Type B pancreatic cell (in vitro differentiated cells): ENCODE data around the gene SCYGR2. TPM values are rescaled to one million over a fixed set of nuclear protein-coding genes. Genes with fewer than 3 reads are reported as not detected.

Experiments used
- DNase-seq: peaks from one replicate; pipeline ENCODE4 v3.0.0; 2021; ENCODE audit warnings: mixed read lengths; ENCODE audit not compliant: unreplicated experiment; ENCODE audit errors: extremely low spot score
- H3K27ac Mint-ChIP-seq: 2 replicates; pipeline ENCODE4 v1.8.0; 2021; ENCODE audit warnings: mild to moderate bottlenecking, mixed read lengths
- H3K27me3 Mint-ChIP-seq: 2 replicates; pipeline ENCODE4 v1.8.0; 2021; ENCODE audit warnings: mixed read lengths
- H3K36me3 Mint-ChIP-seq: 2 replicates; pipeline ENCODE4 v1.8.0; 2021; ENCODE audit warnings: mixed read lengths
- H3K4me1 Mint-ChIP-seq: one replicate; pipeline ENCODE4 v1.8.0; 2021; ENCODE audit warnings: mixed read lengths; ENCODE audit not compliant: unreplicated experiment
- H3K4me3 Mint-ChIP-seq: 2 replicates; pipeline ENCODE4 v1.8.0; 2021; ENCODE audit warnings: mild to moderate bottlenecking, mixed read lengths
- H3K9me3 Mint-ChIP-seq: 2 replicates; pipeline ENCODE4 v1.8.0; 2021; ENCODE audit warnings: mixed read lengths
- total RNA-seq: library from RNA; stranded (reverse); gene quantifications from 2 replicates; pipeline ENCODE4 v1.2.1, GENCODE V29; 2021; ENCODE audit warnings: low replicate concordance
- TF ChIP-seq, protein P1 (sequence below): fragments of 200-600 bp; sonication (generic); conservative IDR thresholded peaks from 2 replicates; pipeline ENCODE4 v1.5.0; 2021; ENCODE audit warnings: antibody characterized with exemption, mild to moderate bottlenecking

Gene SCYGR2
- total RNA-seq, 1 donor from 2014 or later = not detected

DNA sequence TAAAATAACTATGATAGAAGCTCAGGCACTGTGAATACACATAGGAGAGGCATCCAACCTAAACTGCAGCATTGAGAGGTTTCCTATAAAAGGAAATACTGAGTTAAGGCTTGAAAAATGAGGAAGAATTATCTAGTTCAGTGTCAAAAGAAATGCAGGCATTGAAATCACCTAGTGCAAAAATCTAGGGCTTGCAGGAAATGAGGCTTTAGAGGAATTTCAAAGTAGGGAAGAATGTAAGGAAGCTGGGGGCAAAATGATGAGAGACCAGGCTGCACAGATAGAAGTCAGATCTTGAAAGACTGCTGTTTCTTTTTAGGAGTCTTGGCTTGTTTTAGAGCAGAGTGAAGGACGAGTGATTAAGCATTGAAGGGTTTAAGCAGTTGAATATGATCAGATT is 28.1 kb upstream of the SCYGR2 start:
- no peaks in the 10 kb centered on the region for H3K36me3 Mint-ChIP-seq
- H3K4me3 Mint-ChIP-seq = no peak overlapping the region
- no peaks in the 10 kb centered on the region for H3K27me3 Mint-ChIP-seq
- no peaks in the 10 kb centered on the region for H3K4me1 Mint-ChIP-seq
- H3K27ac Mint-ChIP-seq = no peak overlapping the region
- TF ChIP-seq, protein P1, sequence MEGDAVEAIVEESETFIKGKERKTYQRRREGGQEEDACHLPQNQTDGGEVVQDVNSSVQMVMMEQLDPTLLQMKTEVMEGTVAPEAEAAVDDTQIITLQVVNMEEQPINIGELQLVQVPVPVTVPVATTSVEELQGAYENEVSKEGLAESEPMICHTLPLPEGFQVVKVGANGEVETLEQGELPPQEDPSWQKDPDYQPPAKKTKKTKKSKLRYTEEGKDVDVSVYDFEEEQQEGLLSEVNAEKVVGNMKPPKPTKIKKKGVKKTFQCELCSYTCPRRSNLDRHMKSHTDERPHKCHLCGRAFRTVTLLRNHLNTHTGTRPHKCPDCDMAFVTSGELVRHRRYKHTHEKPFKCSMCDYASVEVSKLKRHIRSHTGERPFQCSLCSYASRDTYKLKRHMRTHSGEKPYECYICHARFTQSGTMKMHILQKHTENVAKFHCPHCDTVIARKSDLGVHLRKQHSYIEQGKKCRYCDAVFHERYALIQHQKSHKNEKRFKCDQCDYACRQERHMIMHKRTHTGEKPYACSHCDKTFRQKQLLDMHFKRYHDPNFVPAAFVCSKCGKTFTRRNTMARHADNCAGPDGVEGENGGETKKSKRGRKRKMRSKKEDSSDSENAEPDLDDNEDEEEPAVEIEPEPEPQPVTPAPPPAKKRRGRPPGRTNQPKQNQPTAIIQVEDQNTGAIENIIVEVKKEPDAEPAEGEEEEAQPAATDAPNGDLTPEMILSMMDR = no peak
- no peaks in the 10 kb centered on the region for H3K9me3 Mint-ChIP-seq
- DNase-seq = no peak

DNA sequence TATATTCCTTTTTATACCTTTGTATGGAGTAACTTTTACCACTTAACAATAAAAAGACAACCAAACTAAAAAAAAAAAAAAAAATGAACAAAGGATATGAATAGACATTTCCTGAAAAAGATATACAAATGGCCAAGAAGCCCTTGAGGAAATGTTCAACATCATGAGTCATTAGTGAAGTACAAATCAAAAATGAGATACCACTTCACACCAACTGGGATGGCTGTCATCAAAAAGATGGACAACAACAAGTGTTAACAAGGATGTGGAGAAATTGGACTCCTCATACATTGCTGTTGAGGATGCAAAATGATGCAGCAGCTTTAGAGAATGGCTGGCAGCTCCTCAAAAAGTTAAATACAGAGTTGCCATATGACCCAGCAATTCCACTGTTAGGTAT is 22.6 kb upstream of the SCYGR2 start:
- no peak for DNase-seq
- Mint-ChIP-seq H3K4me3 (no peak overlapping the region), H3K4me1 (no peaks in the 10 kb centered on the region), H3K27ac (no peak overlapping the region), H3K9me3 (no peaks in the 10 kb centered on the region), H3K36me3 (no peaks in the 10 kb centered on the region), H3K27me3 (peaks cover under 1% of the 10 kb centered on the region)
- TF ChIP-seq, protein P1 = no peak

DNA sequence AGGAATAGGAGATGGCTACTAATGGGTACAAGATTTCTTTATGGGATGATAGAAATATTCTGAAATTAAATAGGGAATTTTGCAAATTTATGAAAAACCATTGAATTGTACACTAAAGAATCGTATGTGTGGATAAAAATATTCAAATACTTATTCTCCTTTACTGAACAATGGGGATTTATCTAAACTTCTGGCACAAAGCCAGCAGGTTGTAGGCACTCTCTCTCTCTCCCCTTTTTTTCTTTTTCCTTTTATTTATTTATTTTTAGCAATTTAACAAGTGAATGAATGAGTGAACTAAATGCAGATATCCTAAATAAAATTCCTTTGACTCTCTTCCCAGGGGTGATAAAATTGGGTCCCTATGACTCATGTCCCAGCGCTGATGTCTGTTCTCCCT is 21.9 kb upstream of the SCYGR2 start:
- Mint-ChIP-seq H3K9me3 (no peaks in the 10 kb centered on the region), H3K36me3 (no peaks in the 10 kb centered on the region), H3K27me3 (peaks cover 3% of the 10 kb centered on the region), H3K4me1 (no peaks in the 10 kb centered on the region), H3K27ac (no peak overlapping the region), H3K4me3 (no peak overlapping the region)
- DNase-seq = no peak
- TF ChIP-seq, protein P1 = no peak

DNA sequence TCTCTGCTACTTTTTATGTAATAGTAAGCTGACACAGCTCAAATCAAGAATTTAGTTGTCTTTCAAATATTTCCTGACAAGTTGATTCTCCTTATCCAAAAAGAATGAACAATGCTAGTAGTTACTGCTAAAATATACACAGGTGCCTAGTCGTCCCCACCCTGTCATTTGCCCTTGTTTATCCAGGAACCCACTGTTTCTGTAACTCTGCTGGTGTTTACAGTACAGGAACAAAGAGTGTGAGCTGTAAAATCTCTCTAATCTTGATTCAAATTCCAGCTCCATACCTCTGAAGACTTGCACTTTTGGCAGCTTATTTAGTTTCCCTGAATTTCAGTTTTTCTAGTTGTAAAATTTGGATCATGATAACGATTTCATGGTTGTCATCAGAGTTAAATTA is 21.1 kb upstream of the SCYGR2 start:
- TF ChIP-seq, protein P1 = no peak
- Mint-ChIP-seq H3K9me3 (peaks cover 4% of the 10 kb centered on the region), H3K36me3 (no peaks in the 10 kb centered on the region), H3K27ac (no peak overlapping the region), H3K4me1 (no peaks in the 10 kb centered on the region), H3K27me3 (peaks cover 3% of the 10 kb centered on the region), H3K4me3 (no peak overlapping the region)
- no peak for DNase-seq

DNA sequence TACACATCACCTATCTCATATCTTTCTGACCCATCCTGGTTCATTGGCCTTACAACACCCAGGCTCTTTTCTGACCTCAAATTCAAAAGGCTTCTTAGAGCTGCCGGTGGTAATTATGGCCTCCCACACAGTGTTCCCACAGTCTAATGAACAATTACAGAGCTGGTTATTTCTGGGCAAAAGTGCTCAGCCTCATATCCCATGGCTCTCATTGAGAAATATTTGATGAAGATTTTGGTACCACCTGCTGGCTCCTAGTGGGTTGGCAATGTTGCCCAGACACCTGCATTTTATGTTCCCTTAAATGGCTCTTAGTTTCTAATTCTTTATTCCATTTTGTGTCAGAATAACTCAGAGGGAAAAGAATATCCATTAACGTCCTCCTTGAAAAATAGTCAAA is 20.1 kb upstream of the SCYGR2 start:
- Mint-ChIP-seq H3K9me3 (peaks cover 7% of the 10 kb centered on the region), H3K4me1 (no peaks in the 10 kb centered on the region), H3K27me3 (peaks cover 3% of the 10 kb centered on the region), H3K4me3 (no peak overlapping the region), H3K27ac (no peak overlapping the region), H3K36me3 (no peaks in the 10 kb centered on the region)
- TF ChIP-seq, protein P1 = no peak
- DNase-seq = no peak

DNA sequence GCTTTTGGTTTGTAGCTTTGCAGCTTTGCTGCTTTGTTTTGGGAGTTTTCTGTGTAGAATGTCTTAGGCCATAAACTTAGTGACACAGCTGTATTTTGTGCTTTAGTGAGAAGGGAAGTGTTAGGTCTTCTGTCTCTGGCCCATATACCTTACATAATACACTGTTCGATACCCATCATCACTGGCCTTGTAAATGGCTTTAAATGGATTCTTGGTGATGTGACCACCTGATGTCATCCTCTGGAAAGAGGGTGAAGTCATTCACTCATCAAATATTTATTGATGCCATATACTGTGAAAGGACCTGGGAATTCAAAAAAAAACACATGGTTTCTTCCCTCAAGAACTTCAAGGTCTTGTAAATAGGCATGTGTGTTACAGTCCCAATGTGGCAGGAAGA is 18.9 kb upstream of the SCYGR2 start:
- Mint-ChIP-seq H3K27me3 (peaks cover 3% of the 10 kb centered on the region), H3K9me3 (peaks cover 7% of the 10 kb centered on the region), H3K36me3 (no peaks in the 10 kb centered on the region), H3K4me1 (no peaks in the 10 kb centered on the region), H3K27ac (no peak overlapping the region), H3K4me3 (no peak overlapping the region)
- TF ChIP-seq, protein P1 = no peak
- DNase-seq = no peak
